GM21526 (cell line): ENCODE results near the gene CCDC186.
A peak's percentile ranks its signal among the peaks of the same experiment; 100 is the strongest.
"Not testable (repeated sequence)": the region's sequence is repeated elsewhere in the genome, so short reads cannot be mapped to it uniquely, and the experiment has no call there.

ENCODE experiments used
- ATAC-seq: cut with Tn5 transposase; IDR thresholded peaks from one replicate; pipeline ENCODE4 v1.9.1; 2021; ENCODE audit warnings: moderate library complexity; ENCODE audit not compliant: unreplicated experiment, low FRiP score

Gene CCDC186

GRCh38 chr10:114175667-114176066 is 1.7 kb upstream of the CCDC186 start:
- ATAC-seq, result no peak

GRCh38 chr10:114174695-114175188 is 739 bp upstream of the CCDC186 start:
- ATAC-seq, result peak; percentile 7

- ATAC-seq, result peak; percentile 0
These were observed 441 bp downstream of the CCDC186 start for GRCh38 chr10:114173603-114173920.

- ATAC-seq, result no peak
These were observed 1.0 kb downstream of the CCDC186 start for GRCh38 chr10:114172776-114173602.

- no peak for ATAC-seq
These were observed 1.8 kb downstream of the CCDC186 start for GRCh38 chr10:114172216-114172615.

- ATAC-seq, result no peak
These were observed 5.5 kb downstream of the CCDC186 start for GRCh38 chr10:114168450-114169009.

- no peak for ATAC-seq
These were observed 6.0 kb downstream of the CCDC186 start for GRCh38 chr10:114167985-114168384.

- ATAC-seq, result no peak
These were observed 7.5 kb downstream of the CCDC186 start for GRCh38 chr10:114166494-114166893.

GRCh38 chr10:114166043-114166442 is 8.0 kb downstream of the CCDC186 start:
- no peak for ATAC-seq

- no peak for ATAC-seq
These were observed 10.9 kb downstream of the CCDC186 start for GRCh38 chr10:114163062-114163461.

- no peak for ATAC-seq
These were observed 16.1 kb downstream of the CCDC186 start for GRCh38 chr10:114157912-114158311.

GRCh38 chr10:114151892-114152291 is 22.1 kb downstream of the CCDC186 start:
- ATAC-seq, result no peak

- no peak for ATAC-seq
These were observed 22.5 kb downstream of the CCDC186 start for GRCh38 chr10:114151486-114151885.

- not testable (repeated sequence) for ATAC-seq
These were observed 24.5 kb downstream of the CCDC186 start for GRCh38 chr10:114149476-114149875.

GRCh38 chr10:114143160-114143559 is 30.8 kb downstream of the CCDC186 start:
- no peak for ATAC-seq

- no peak for ATAC-seq
These were observed 32.0 kb downstream of the CCDC186 start for GRCh38 chr10:114142018-114142417.

- not testable (repeated sequence) for ATAC-seq
These were observed 33.2 kb downstream of the CCDC186 start for GRCh38 chr10:114140827-114141226.

- no peak for ATAC-seq
These were observed 34.0 kb downstream of the CCDC186 start for GRCh38 chr10:114140036-114140435.

- no peak for ATAC-seq
These were observed 35.4 kb downstream of the CCDC186 start for GRCh38 chr10:114138581-114138980.

- no peak for ATAC-seq
These were observed 38.5 kb downstream of the CCDC186 start for GRCh38 chr10:114135476-114135875.

- peak; percentile 87 for ATAC-seq
These were observed 42.9 kb downstream of the CCDC186 start for GRCh38 chr10:114131094-114131493.

- ATAC-seq, result no peak
These were observed 53.0 kb downstream of the CCDC186 start for GRCh38 chr10:114121031-114121430.
